Mammary epithelial cell (primary cell): ENCODE data around the gene U2AF1L4.

ENCODE experiments used
- CTCF ChIP-seq, 2 donors: IDR thresholded peaks in 1 of 2; conservative IDR thresholded peaks in 1 of 2; 2 replicates each; pipeline ENCODE4 v1.5.1; 2011 to 2012; ENCODE audit warnings: inconsistent platforms in 2 of 2, low read length in 2 of 2, mild to moderate bottlenecking in 2 of 2, control low read depth in 1 of 2, low read depth in 1 of 2; ENCODE audit not compliant: insufficient read depth in 1 of 2; ENCODE audit errors: extremely low read depth in 1 of 2
- EZH2 ChIP-seq: IDR thresholded peaks from 2 replicates; pipeline ENCODE4 v1.6.1; 2012; ENCODE audit warnings: low read length, inconsistent platforms, borderline replicate concordance

DNA sequence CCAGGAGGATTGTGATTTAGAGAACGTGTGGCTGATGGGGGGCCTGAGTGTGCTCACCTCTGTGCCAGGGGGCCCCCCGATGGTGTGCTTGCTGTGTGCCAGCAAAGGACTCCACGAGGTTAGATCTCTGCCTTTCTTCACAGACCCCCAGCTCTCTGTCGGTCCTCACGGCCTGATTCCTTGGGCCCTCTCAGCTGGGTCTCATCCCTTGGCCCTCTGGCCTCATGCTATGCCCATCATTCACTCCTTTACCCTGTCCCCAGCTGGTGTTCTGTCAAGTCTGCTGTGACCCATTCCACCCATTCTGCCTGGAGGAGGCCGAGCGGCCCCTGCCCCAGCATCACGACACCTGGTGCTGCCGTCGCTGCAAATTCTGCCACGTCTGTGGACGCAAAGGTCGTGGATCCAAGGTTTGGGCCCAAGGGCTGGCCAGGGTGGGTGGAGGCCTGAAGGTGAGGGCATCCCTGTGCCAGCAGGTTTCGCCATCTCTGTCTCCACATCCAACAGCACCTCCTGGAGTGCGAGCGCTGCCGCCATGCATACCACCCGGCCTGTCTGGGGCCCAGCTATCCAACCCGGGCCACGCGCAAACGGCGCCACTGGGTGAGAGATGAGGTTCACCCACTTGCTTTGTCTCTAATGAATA is 19.9 kb downstream of the U2AF1L4 start:
- no peak for TF ChIP-seq CTCF (conservative IDR thresholded peaks at IDR 0.05 in 1 of 2, IDR thresholded peaks at IDR 0.05 in 1 of 2; ENCODE audit: extremely low read depth in 1 of 2, insufficient read depth in 1 of 2, low read depth in 1 of 2, low read length in 2 of 2)
- no peak for TF ChIP-seq EZH2
